Brain microvascular endothelial cell (primary cell): ENCODE measurements around the gene DYSF.

ENCODE experiments used
- DNase-seq: peaks from one replicate; pipeline ENCODE4 v3.0.0-alpha.2; 2020
- H3K27ac ChIP-seq: fragments of 250-450 bp; sonication (Bioruptor Pico); 2 replicates; pipeline ENCODE4 v1.5.1; 2020; ENCODE audit warnings: mild to moderate bottlenecking, moderate library complexity
- H3K27me3 ChIP-seq: fragments of 250-450 bp; sonication (Bioruptor Pico); replicated peaks from 2 replicates; pipeline ENCODE4 v1.5.1; 2020; ENCODE audit warnings: mild to moderate bottlenecking
- H3K36me3 ChIP-seq: fragments of 250-450 bp; sonication (Bioruptor Pico); replicated peaks from 2 replicates; pipeline ENCODE4 v1.5.1; 2020; ENCODE audit warnings: mild to moderate bottlenecking
- H3K4me3 ChIP-seq: 2 replicates; pipeline ENCODE4 v1.5.1; 2011; ENCODE audit warnings: low read depth, mild to moderate bottlenecking, control low read depth, low read length, moderate library complexity
- in situ Hi-C: cut with HindIII; loops from 2 replicates; pipeline ENCODE4 v1.10.0; 2017; ENCODE audit warnings: low sequenced_read_pairs, low pct_ligation_motif_present
- TF ChIP-seq, protein P1 (sequence below): IDR thresholded peaks from 2 replicates; pipeline ENCODE4 v1.5.1; 2011; ENCODE audit warnings: low read depth, mild to moderate bottlenecking, moderate library complexity, low read length, control low read depth, inconsistent platforms; ENCODE audit errors: missing control alignments

Gene DYSF

DNA sequence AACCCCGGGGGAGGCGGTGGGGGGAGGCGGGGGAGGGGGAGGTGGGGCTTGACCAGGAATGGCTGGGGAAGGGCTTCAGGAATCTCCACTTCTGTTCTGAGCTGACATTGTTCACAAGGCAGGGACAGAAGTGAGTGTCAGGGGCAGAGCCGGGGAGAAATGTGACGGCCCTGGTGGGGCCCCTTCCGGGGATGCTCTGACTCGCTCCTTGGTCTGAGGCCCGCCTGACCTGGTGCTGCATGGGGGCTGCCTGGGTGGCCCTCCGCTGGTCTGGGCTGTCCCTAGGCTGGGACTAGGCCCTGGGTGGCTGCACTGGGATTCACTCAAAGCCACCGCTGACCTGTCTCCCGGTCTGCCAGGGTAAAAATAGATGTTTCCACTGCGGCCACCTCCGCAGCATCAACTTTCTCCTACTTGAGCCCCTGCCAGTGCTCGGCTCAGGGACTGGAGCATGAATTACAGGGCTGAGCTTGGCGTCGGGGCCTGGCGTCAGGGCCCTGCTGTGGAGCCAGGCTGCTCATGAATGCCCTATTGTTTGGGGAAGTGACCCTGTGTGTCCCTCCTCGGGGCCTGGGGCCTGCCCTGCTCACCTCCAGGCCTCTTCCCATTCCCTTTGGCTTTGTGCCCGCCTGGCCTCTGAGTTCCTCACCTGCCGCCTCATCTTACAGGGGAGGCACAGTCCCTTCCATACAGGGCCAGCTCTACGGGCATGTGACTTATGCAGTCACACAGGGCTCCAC lies 247.5 kb downstream of the DYSF start:
- no peak overlapping the region for H3K27ac ChIP-seq
- H3K27me3 ChIP-seq, result no peaks in the 10 kb centered on the region
- TF ChIP-seq, protein P1, sequence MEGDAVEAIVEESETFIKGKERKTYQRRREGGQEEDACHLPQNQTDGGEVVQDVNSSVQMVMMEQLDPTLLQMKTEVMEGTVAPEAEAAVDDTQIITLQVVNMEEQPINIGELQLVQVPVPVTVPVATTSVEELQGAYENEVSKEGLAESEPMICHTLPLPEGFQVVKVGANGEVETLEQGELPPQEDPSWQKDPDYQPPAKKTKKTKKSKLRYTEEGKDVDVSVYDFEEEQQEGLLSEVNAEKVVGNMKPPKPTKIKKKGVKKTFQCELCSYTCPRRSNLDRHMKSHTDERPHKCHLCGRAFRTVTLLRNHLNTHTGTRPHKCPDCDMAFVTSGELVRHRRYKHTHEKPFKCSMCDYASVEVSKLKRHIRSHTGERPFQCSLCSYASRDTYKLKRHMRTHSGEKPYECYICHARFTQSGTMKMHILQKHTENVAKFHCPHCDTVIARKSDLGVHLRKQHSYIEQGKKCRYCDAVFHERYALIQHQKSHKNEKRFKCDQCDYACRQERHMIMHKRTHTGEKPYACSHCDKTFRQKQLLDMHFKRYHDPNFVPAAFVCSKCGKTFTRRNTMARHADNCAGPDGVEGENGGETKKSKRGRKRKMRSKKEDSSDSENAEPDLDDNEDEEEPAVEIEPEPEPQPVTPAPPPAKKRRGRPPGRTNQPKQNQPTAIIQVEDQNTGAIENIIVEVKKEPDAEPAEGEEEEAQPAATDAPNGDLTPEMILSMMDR, result no peak
- in situ Hi-C loops, result no loop called here
- DNase-seq, result no peak
- no peak overlapping the region for H3K4me3 ChIP-seq
- no peaks in the 10 kb centered on the region for H3K36me3 ChIP-seq

DNA sequence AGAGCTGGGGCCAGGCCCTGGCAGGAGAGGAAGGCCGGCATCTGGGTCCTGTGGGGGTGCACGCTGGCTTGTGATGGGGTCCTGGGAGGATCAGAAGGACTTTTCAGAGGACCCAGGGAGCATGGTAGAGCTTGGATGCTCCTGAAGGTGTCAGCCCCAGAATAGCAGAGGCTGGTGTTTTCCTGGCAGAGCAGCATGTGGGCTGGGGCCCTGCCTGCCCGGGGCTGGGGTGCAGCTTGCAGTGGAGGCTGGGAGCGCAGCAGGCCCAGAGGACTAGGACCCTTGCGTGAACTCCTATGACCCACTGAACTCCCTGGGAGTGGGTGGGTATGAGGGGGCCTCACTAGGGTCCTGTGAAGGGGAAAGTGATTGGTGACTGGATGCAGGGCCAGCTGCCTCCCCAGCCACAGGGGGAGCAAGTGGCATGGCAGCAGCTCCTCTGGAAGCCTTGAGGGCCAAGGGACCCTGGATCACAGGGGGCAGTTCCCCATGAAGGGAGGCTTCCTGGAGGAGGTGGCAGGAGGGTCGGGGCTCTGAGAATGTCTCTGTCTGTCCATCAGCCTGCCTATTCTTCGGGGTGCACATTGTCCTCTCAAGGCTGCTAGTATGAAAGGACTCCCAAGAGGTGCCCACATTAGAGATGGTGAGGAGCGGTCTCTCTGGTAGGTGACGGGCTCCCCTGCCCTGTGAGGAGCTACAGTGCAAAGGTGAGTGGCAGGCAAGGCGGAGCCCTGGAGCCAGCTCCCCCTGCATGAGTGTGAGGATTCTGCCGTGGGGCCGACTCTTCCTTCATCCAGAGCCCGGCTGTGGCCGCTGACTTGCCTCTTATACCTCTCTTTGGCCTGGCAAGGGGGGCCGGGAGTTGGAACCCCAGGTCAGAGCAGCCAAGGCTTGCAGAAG lies 249.0 kb downstream of the DYSF start:
- H3K27ac ChIP-seq, result no peak overlapping the region
- DNase-seq, result no peak
- H3K36me3 ChIP-seq, result no peaks in the 10 kb centered on the region
- no peaks in the 10 kb centered on the region for H3K27me3 ChIP-seq
- in situ Hi-C loops, result no loop called here
- no peak overlapping the region for H3K4me3 ChIP-seq
- TF ChIP-seq, protein P1, result no peak

GRCh38 chr2:71702971-71703898 lies 249.9 kb downstream of the DYSF start:
- in situ Hi-C loops, result no loop called here
- no peaks in the 10 kb centered on the region for H3K36me3 ChIP-seq
- no peaks in the 10 kb centered on the region for H3K27me3 ChIP-seq
- DNase-seq, result no peak
- TF ChIP-seq, protein P1, result no peak
- no peak overlapping the region for H3K4me3 ChIP-seq
- H3K27ac ChIP-seq, result no peak overlapping the region

DNA sequence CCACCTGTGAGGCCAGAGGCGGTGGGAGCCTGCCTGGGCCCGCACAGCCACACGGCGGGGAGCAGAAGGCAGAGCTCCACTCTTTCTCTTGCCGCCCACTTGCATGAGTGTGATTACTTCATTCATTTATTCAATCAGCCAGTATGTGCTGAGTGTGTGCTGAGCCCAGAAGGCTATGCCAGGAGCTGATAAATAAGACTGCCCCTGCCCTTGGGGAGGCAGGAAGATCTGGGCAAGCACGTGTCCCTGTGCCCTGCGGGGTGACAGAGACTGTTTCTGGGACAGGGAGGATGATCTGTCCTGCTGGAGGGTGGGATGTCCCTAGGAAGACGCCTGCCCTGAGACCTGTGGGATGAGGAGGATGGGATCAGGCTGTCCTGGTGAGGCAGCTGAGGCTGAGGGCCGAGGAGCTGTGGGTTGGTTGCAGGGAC lies 250.8 kb downstream of the DYSF start:
- Histone ChIP-seq H3K27ac (no peak overlapping the region), H3K4me3 (no peak overlapping the region), H3K27me3 (no peaks in the 10 kb centered on the region), H3K36me3 (no peaks in the 10 kb centered on the region)
- TF ChIP-seq, protein P1, result no peak
- in situ Hi-C loops, result no loop called here
- no peak for DNase-seq

GRCh38 chr2:71704688-71705087 lies 251.3 kb downstream of the DYSF start:
- H3K4me3 ChIP-seq, result no peak overlapping the region
- H3K27ac ChIP-seq, result no peak overlapping the region
- H3K36me3 ChIP-seq, result no peaks in the 10 kb centered on the region
- in situ Hi-C loops, result no loop called here
- DNase-seq, result no peak
- TF ChIP-seq, protein P1, result no peak
- H3K27me3 ChIP-seq, result no peaks in the 10 kb centered on the region
